HepG2 (cell line): ENCODE measurements around the gene NCOA5. TPM values are rescaled to one million over a fixed set of nuclear protein-coding genes. Genes with fewer than 3 reads are reported as not detected.

Experiments
- ATAC-seq: fragments of 200-7000 bp; cut with Tn5 transposase; 3 replicates; pipeline ENCODE4 v1.9.1; 2020; ENCODE audit warnings: mild to moderate bottlenecking, moderate library complexity
- BruUV-seq: library from RNA; stranded (reverse); fragments of 400-500 nt; replicated peaks from 2 replicates; lab custom pipeline; 2021; lab: Mats Ljungman, UMichigan
- CTCF ChIA-PET: fragments of 300-600 bp; formaldehyde crosslinking; extraction: SDS; loops from one replicate; lab custom pipeline; 2021; ENCODE audit warnings: low total read pairs, inconsistent platforms, low intra/inter-chr PET ratio; lab: Yijun Ruan, JAX
- POLR2A ChIA-PET: fragments of 350-600 bp; sonication (Branson Sonifier 250); formaldehyde crosslinking; loops from one replicate; lab custom pipeline; 2020; ENCODE audit warnings: antibody characterized with exemption, inconsistent platforms; lab: Yijun Ruan, JAX
- DNase-seq: peaks from one replicate; pipeline ENCODE4 v3.0.0-alpha.2; 2015; ENCODE audit warnings: low spot score
- FAIRE-seq: peaks from 3 replicates; lab custom pipeline; 2011; peaks lifted over from hg19 to GRCh38; lab: Jason Lieb, UNC
- H2AFZ ChIP-seq: one replicate; pipeline ENCODE4 v1.6.1; 2011; ENCODE audit warnings: low read length, inconsistent platforms
- H3K27ac ChIP-seq: fragments of 300-600 bp; 3 replicates; pipeline ENCODE4 v1.8.0; 2011; ENCODE audit warnings: mixed run types, mild to moderate bottlenecking, mixed read lengths, low read length, inconsistent platforms; ENCODE audit not compliant: insufficient read depth; ENCODE audit errors: extremely low read length
- H3K27me3 ChIP-seq, 2 experiments: fragments of 200-600 bp in 1 of 2; 2 replicates in 1 of 2; 3 replicates in 1 of 2; pipeline versions ENCODE4 v1.6.0 to v1.8.0; 2011; ENCODE audit warnings: low read length in 2 of 2, mild to moderate bottlenecking in 2 of 2, moderate library complexity in 2 of 2, inconsistent platforms in 1 of 2; ENCODE audit not compliant: insufficient read depth in 2 of 2, control insufficient read depth in 1 of 2
- H3K36me3 ChIP-seq, 2 experiments: fragments of 200-600 bp in 1 of 2; replicated peaks in 1 of 2; 2 replicates in 1 of 2; 3 replicates in 1 of 2; pipeline versions ENCODE4 v1.5.1 to v1.8.0; 2011; ENCODE audit warnings: low read length in 2 of 2, inconsistent platforms in 1 of 2; ENCODE audit not compliant: insufficient read depth in 2 of 2, control insufficient read depth in 1 of 2
- H3K4me1 ChIP-seq: 2 replicates; pipeline ENCODE4 v1.5.1; 2012; ENCODE audit warnings: low read length, inconsistent platforms; ENCODE audit not compliant: insufficient read depth
- H3K4me2 ChIP-seq: 2 replicates; pipeline ENCODE4 v1.6.0; 2011; ENCODE audit warnings: low read depth, low read length, inconsistent platforms
- H3K4me3 ChIP-seq, 3 experiments: fragments of 200-600 bp in 1 of 3; sonication (generic), shearing (Covaris generic) in 1 of 3; replicated peaks in 1 of 3; 2 replicates each; pipeline ENCODE4 v1.5.1; 2011 to 2016; ENCODE audit warnings: low read length in 3 of 3, inconsistent platforms in 2 of 3, low read depth in 2 of 3, mild to moderate bottlenecking in 2 of 3, control low read depth in 1 of 3, mixed read lengths in 1 of 3; ENCODE audit not compliant: insufficient read depth in 1 of 3
- H3K79me2 ChIP-seq: one replicate; pipeline ENCODE4 v1.6.1; 2011; ENCODE audit warnings: low read length, inconsistent platforms; ENCODE audit not compliant: insufficient read depth
- H3K9ac ChIP-seq: 2 replicates; pipeline ENCODE4 v1.6.0; 2011; ENCODE audit warnings: mild to moderate bottlenecking, low read depth, low read length, inconsistent platforms; ENCODE audit not compliant: insufficient read depth
- H3K9me3 ChIP-seq: 2 replicates; pipeline ENCODE4 v1.5.1; 2012; ENCODE audit warnings: mild to moderate bottlenecking, low read length
- H4K20me1 ChIP-seq: 2 replicates; pipeline ENCODE4 v1.6.0; 2011; ENCODE audit warnings: inconsistent platforms, mild to moderate bottlenecking, low read length, moderate library complexity; ENCODE audit not compliant: insufficient read depth
- BRCA1 ChIP-seq: sonication (generic); formaldehyde crosslinking; IDR thresholded peaks from 2 replicates; pipeline ENCODE4 v1.4.0; 2020; ENCODE audit warnings: missing genetic modification reagents
- FOXO4 ChIP-seq: sonication (generic); formaldehyde crosslinking; conservative IDR thresholded peaks from 2 replicates; pipeline ENCODE4 v1.8.1; 2023; ENCODE audit warnings: missing genetic modification reagents
- JUND ChIP-seq: sonication (generic); formaldehyde crosslinking; IDR thresholded peaks from 2 replicates; pipeline ENCODE4 v1.8.0; 2022; ENCODE audit warnings: mild to moderate bottlenecking, missing genetic modification reagents
- KDM5B ChIP-seq: sonication (generic); formaldehyde crosslinking; IDR thresholded peaks from 2 replicates; pipeline ENCODE4 v1.4.0; 2020; ENCODE audit warnings: missing genetic modification reagents, mild to moderate bottlenecking, borderline replicate concordance
- KLF16 ChIP-seq, 2 experiments: sonication (generic) in 1 of 2; formaldehyde crosslinking in 1 of 2; IDR thresholded peaks; 2 replicates each; pipeline versions ENCODE4 v1.6.1 to v1.8.0; 2016 to 2023; ENCODE audit warnings: missing genetic modification reagents in 2 of 2, missing compliant biosample characterization in 1 of 2
- MLXIP ChIP-seq: sonication (generic); formaldehyde crosslinking; IDR thresholded peaks from 2 replicates; pipeline ENCODE4 v1.9.0; 2021; ENCODE audit warnings: missing genetic modification reagents, borderline replicate concordance
- NFIC ChIP-seq: IDR thresholded peaks from 2 replicates; pipeline ENCODE4 v1.6.1; 2012; ENCODE audit warnings: mild to moderate bottlenecking, low read length, inconsistent platforms
- PHF21A ChIP-seq: sonication (generic); formaldehyde crosslinking; IDR thresholded peaks from 2 replicates; pipeline ENCODE4 v1.5.0; 2020; ENCODE audit warnings: mild to moderate bottlenecking, missing genetic modification reagents
- SP1 ChIP-seq, 2 experiments: fragments of 450-650 bp in 1 of 2; sonication (generic) in 1 of 2; formaldehyde crosslinking in 1 of 2; IDR thresholded peaks; 2 replicates each; pipeline versions ENCODE4 v1.4.0 to v1.6.1; 2016 to 2020; ENCODE audit warnings: missing genetic modification reagents in 1 of 2
- TBX2 ChIP-seq: sonication (generic); formaldehyde crosslinking; IDR thresholded peaks from 2 replicates; pipeline ENCODE4 v1.5.0; 2020; ENCODE audit warnings: missing genetic modification reagents, mild to moderate bottlenecking, borderline replicate concordance
- WIZ ChIP-seq: sonication (generic); formaldehyde crosslinking; IDR thresholded peaks from 2 replicates; pipeline ENCODE4 v1.5.1; 2020; ENCODE audit warnings: mild to moderate bottlenecking, missing genetic modification reagents
- ZFY ChIP-seq: sonication (generic); formaldehyde crosslinking; IDR thresholded peaks from 2 replicates; pipeline ENCODE4 v1.4.0; 2020; ENCODE audit warnings: missing genetic modification reagents
- ZNF331 ChIP-seq: sonication (generic); formaldehyde crosslinking; IDR thresholded peaks from 2 replicates; pipeline ENCODE4 v1.4.0; 2020; ENCODE audit warnings: missing genetic modification reagents
- ZNF33A ChIP-seq: sonication (generic); formaldehyde crosslinking; IDR thresholded peaks from 2 replicates; pipeline ENCODE4 v1.5.1; 2020; ENCODE audit warnings: missing genetic modification reagents, mild to moderate bottlenecking, moderate library complexity, borderline replicate concordance
- ZNF383 ChIP-seq: sonication (generic); formaldehyde crosslinking; IDR thresholded peaks from 2 replicates; pipeline ENCODE4 v1.4.0; 2020; ENCODE audit warnings: missing genetic modification reagents, mild to moderate bottlenecking, borderline replicate concordance
- ZNF580 ChIP-seq: IDR thresholded peaks from 2 replicates; pipeline ENCODE4 v1.6.1; 2016; ENCODE audit warnings: low read depth, borderline replicate concordance
- WGBS: methylation state at CpG from one replicate; pipeline ENCODE4 v1.1.6; 2017; ENCODE audit warnings: low lambda C conversion rate; 5-methylcytosine and 5-hydroxymethylcytosine counted together
- in situ Hi-C: cut with HindIII; loops from 2 replicates; pipeline ENCODE4 v1.10.0; 2017; ENCODE audit warnings: low pct_unique_long_range_greater_than_20kb; ENCODE audit not compliant: extremely low pct_ligation_motif_present
- intact Hi-C: fragments of 100-400 bp; cut with micrococcal nuclease; formaldehyde crosslinking; loops from one replicate; pipeline ENCODE4 v1.10.0; 2022; ENCODE audit not compliant: unreplicated experiment
- polyA plus RNA-seq, 8 experiments: library from polyadenylated mRNA; depleted of rRNA in 3 of 8; stranded (reverse) in 7 of 8; unstranded in 1 of 8; fragments of >200 nt; fragmentation: Illumina TruSeq in 4 of 8; extraction: Trizol in 4 of 8; gene quantifications; 2 replicates each; pipeline versions ENCODE4 v1.2.1 to v1.2.3, GENCODE V29; 2011 to 2016; ENCODE audit warnings: low read depth in 4 of 8, missing spikeins in 1 of 8, mixed read lengths in 1 of 8; ENCODE audit not compliant: insufficient read depth in 1 of 8
- total RNA-seq, 5 experiments: library from RNA; depleted of rRNA; stranded (reverse); fragments of >200 nt; fragmentation: Illumina TruSeq; extraction: Trizol; gene quantifications; 2 replicates each; pipeline ENCODE4 v1.2.3, GENCODE V29; 2016; ENCODE audit warnings: low read depth in 1 of 5

Gene NCOA5
- total and polyA plus RNA-seq, 2 of the 13 experiments (the other 11 are each of a cell fraction or from before 2014, with no cell fraction given) = 16.5 to 28.4 TPM

GRCh38 chr20:46063652-46064054 lies 26.1 kb downstream of the NCOA5 start:
- in situ Hi-C loops = no loop called here
- H3K79me2 ChIP-seq = no peaks in the 10 kb centered on the region
- no peak for ATAC-seq
- no TSS peak for BruUV-seq
- H3K27ac ChIP-seq = no peak overlapping the region
- peaks cover 61 to 82% of the 10 kb centered on the region in 2 experiments for H3K36me3 ChIP-seq
- no peak for FAIRE-seq
- no peaks in the 10 kb centered on the region for H3K9me3 ChIP-seq
- no peak overlapping the region for H2AFZ ChIP-seq
- H3K4me2 ChIP-seq = no peak overlapping the region
- no peak overlapping the region for H3K9ac ChIP-seq
- ChIA-PET CTCF (no interaction called here), POLR2A (no interaction called here)
- H3K4me1 ChIP-seq = peaks cover 15% of the 10 kb centered on the region
- no peaks in the 10 kb centered on the region; a peak in 1 of 5 replicates for H3K27me3 ChIP-seq
- WGBS = 98% methylated on average over 3 of the region's 3 CpGs
- no peak overlapping the region for H3K4me3 ChIP-seq
- no peak for DNase-seq
- no peak for TF ChIP-seq ZNF383 (CRISPR knock-in tag)
- no peak for TF ChIP-seq KLF16 (CRISPR knock-in tag; IDR thresholded peaks at IDR 0.05)
- no peak for TF ChIP-seq PHF21A (CRISPR knock-in tag)
- TF ChIP-seq FOXO4 (CRISPR knock-in tag) = no peak
- no peak for TF ChIP-seq JUND (CRISPR knock-in tag)
- TF ChIP-seq SP1 (IDR thresholded peaks at IDR 0.05) = no peak
- TF ChIP-seq SP1 (CRISPR knock-in tag; IDR thresholded peaks at IDR 0.05) = no peak
- no peak for TF ChIP-seq KDM5B (CRISPR knock-in tag)
- no peak for TF ChIP-seq ZNF580 (CRISPR knock-in tag)
- TF ChIP-seq NFIC = no peak
- no peak for TF ChIP-seq ZNF331
- no peak for TF ChIP-seq MLXIP (CRISPR knock-in tag)
- no peak for TF ChIP-seq ZFY (CRISPR knock-in tag)
- TF ChIP-seq TBX2 (CRISPR knock-in tag) = no peak
- no peak for TF ChIP-seq ZNF33A (CRISPR knock-in tag)
- no peak for TF ChIP-seq WIZ
- TF ChIP-seq BRCA1 (CRISPR knock-in tag) = no peak
- intact Hi-C loops = no loop called here
- no peaks in the 10 kb centered on the region; the same call in 1 of the 2 replicates for H4K20me1 ChIP-seq
